Aorta (tissue), 5 donors: ENCODE results near the gene CTBS. TPM values are rescaled to one million over a fixed set of nuclear protein-coding genes. Genes with fewer than 3 reads are reported as not detected.
A peak's percentile ranks its signal among the peaks of the same experiment; 100 is the strongest.

ENCODE experiments used
- ATAC-seq: fragments of 200-7000 bp; cut with Tn5 transposase; one replicate; pipeline ENCODE4 v1.9.1; 2022; ENCODE audit warnings: moderate library complexity; ENCODE audit not compliant: low FRiP score
- DNase-seq, 2 donors: peaks; one replicate each; pipeline ENCODE4 v3.0.0-alpha.2; 2020
- H3K27ac ChIP-seq, 2 donors: one replicate each; pipeline ENCODE4 v1.5.1; 2013; ENCODE audit warnings: low read length in 2 of 2, mild to moderate bottlenecking in 2 of 2, moderate library complexity in 2 of 2, control low read depth in 1 of 2, inconsistent platforms in 1 of 2, low read depth in 1 of 2
- H3K27me3 ChIP-seq, 2 donors: one replicate each; pipeline ENCODE4 v1.6.1; 2013; ENCODE audit warnings: control low read depth in 1 of 2, low read length in 1 of 2, mild to moderate bottlenecking in 1 of 2, moderate library complexity in 1 of 2; ENCODE audit not compliant: insufficient read depth in 2 of 2, control insufficient read depth in 1 of 2
- H3K36me3 ChIP-seq, 2 donors: one replicate each; pipeline ENCODE4 v1.6.1; 2013; ENCODE audit warnings: control low read depth in 1 of 2, low read length in 1 of 2, mild to moderate bottlenecking in 1 of 2; ENCODE audit not compliant: insufficient read depth in 2 of 2, control insufficient read depth in 1 of 2
- H3K4me1 ChIP-seq, 2 donors: one replicate each; pipeline ENCODE4 v1.6.1; 2013; ENCODE audit warnings: low read length in 2 of 2, control low read depth in 1 of 2, mild to moderate bottlenecking in 1 of 2, moderate library complexity in 1 of 2; ENCODE audit not compliant: insufficient read depth in 2 of 2, control insufficient read depth in 1 of 2
- H3K4me3 ChIP-seq, 2 donors: one replicate each; pipeline ENCODE4 v1.5.1; 2013; ENCODE audit warnings: low read length in 2 of 2, control low read depth in 1 of 2, mild to moderate bottlenecking in 1 of 2
- H3K9me3 ChIP-seq: one replicate; pipeline ENCODE4 v1.6.1; 2013; ENCODE audit warnings: mild to moderate bottlenecking, low read length; ENCODE audit not compliant: control insufficient read depth
- WGBS, 2 donors: extraction: QIAGEN DNeasy Blood & Tissue Kit; methylation state at CpG; one replicate each; pipeline ENCODE4 v1.1.7; 2013; 5-methylcytosine and 5-hydroxymethylcytosine counted together
- intact Hi-C, 2 donors: fragments of 100-400 bp; cut with DNase I; formaldehyde crosslinking; loops; one replicate each; pipeline versions ENCODE4 v1.14.2 to v1.15.0; 2022
- polyA plus RNA-seq, 2 donors: library from polyadenylated mRNA; stranded (reverse); fragments of 200-250 nt; gene quantifications; one replicate each; pipeline ENCODE4 v1.2.3, GENCODE V29; 2013
- total RNA-seq, 2 donors: library from RNA; stranded (reverse); fragmentation: NEBNext Ultra II Directional; extraction: Animal tissue kit (Norgen Biotek cat#: 25700); gene quantifications; one replicate each; pipeline ENCODE4 v1.2.1, GENCODE V29; 2021
- donor health status: healthy with polysubstance abuse.
- donor health status: Bipolar disorder and iron deficiency.
- donor health status: DM: no; HTN: no; CAD: no.
- donor health status: DM: no; HTN: no; CAD: no.
- donor health status: DM: yes; HTN: yes; CAD: no.

CTBS gene
- total and polyA plus RNA-seq, 4 donors: 24.2 to 27.9 (median 25.6) TPM

GRCh38 chr1:84613026-84613425 is 38.8 kb upstream of the CTBS start:
- ATAC-seq: no peak
- Histone ChIP-seq H3K27me3 (no peaks in the 10 kb centered on the region), H3K4me1 (no peaks in the 10 kb centered on the region), H3K9me3 (peaks cover 2% of the 10 kb centered on the region), H3K4me3 (no peak overlapping the region), H3K36me3 (no peaks in the 10 kb centered on the region), H3K27ac (no peak overlapping the region)
- intact Hi-C loops: loop anchor here in 1 of 2 donors (5.0 kb wide), 1 partner anchor 471 kb away; the partner anchor contains the start of gene PRKACB
- 50 to 52% methylated on average over 2 of the region's 2 CpGs for WGBS, 2 donors
- DNase-seq: no peak

- WGBS, 2 donors: 25 to 26% methylated on average over 3 of the region's 3 CpGs
- Histone ChIP-seq H3K9me3 (peaks cover 2% of the 10 kb centered on the region), H3K27ac (no peak overlapping the region), H3K4me3 (no peak overlapping the region), H3K27me3 (no peaks in the 10 kb centered on the region), H3K4me1 (no peaks in the 10 kb centered on the region), H3K36me3 (no peaks in the 10 kb centered on the region)
- no peak for DNase-seq
- intact Hi-C loops: loop anchor here in 1 of 2 donors (5.0 kb wide), 1 partner anchor 469 kb away; the partner anchor contains the start of gene PRKACB
- no peak for ATAC-seq
Observed at GRCh38 chr1:84611796-84612195, 37.6 kb upstream of the CTBS start.

DNA sequence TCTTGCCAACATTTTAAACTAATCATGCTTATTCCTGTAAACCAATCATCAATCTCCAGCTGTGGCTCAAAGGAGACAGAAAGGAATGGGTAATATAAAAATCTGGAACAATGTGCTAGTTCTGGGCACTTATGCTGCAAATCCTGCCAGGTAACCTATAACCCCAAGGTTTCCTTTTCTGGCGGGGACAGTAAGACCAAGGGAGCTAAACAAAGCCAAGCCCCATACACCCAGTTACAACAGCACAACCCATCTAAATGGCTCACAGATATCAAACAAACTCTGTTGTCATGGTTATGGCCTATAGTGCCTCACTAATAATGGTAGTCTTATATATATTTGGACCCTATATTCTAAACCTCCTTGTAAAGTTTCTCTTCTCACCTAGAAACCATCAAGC is 36.9 kb upstream of the CTBS start:
- Histone ChIP-seq H3K27ac (no peak overlapping the region), H3K27me3 (no peaks in the 10 kb centered on the region), H3K4me3 (no peak overlapping the region), H3K36me3 (no peaks in the 10 kb centered on the region), H3K4me1 (no peaks in the 10 kb centered on the region), H3K9me3 (peaks cover 2% of the 10 kb centered on the region)
- 0 to 63% methylated on average over 1 of the region's 1 CpG for WGBS, 2 donors
- intact Hi-C loops: loop anchor here in 1 of 2 donors (5.0 kb wide), 1 partner anchor 469 kb away; the partner anchor contains the start of gene PRKACB
- DNase-seq (no peak), ATAC-seq (no peak)

GRCh38 chr1:84606977-84607376 is 32.7 kb upstream of the CTBS start:
- 86 to 94% methylated on average over 5 of the region's 5 CpGs for WGBS, 2 donors
- H3K4me3 ChIP-seq: no peak overlapping the region
- H3K27me3 ChIP-seq: no peaks in the 10 kb centered on the region
- no peak for ATAC-seq
- no peaks in the 10 kb centered on the region for H3K4me1 ChIP-seq
- DNase-seq: no peak
- H3K36me3 ChIP-seq: no peaks in the 10 kb centered on the region
- H3K9me3 ChIP-seq: no peaks in the 10 kb centered on the region
- H3K27ac ChIP-seq: no peak overlapping the region
- intact Hi-C loops: loop anchor here in 1 of 2 donors (10.0 kb wide), 1 partner anchor 132 kb away; the partner anchor contains the start of gene RPF1

GRCh38 chr1:84605157-84605556 is 30.9 kb upstream of the CTBS start:
- no peak for DNase-seq
- H3K27ac ChIP-seq: peak overlapping the region in 1 of 2 donors; percentile 22
- ATAC-seq: no peak

GRCh38 chr1:84603941-84604830 is 29.9 kb upstream of the CTBS start:
- no peaks in the 10 kb centered on the region for H3K27me3 ChIP-seq
- DNase-seq (peak in 1 of 2 donors; percentile 70), ATAC-seq (peak; percentile 88)
- H3K9me3 ChIP-seq: no peaks in the 10 kb centered on the region
- peak overlapping the region; percentile 63 to 92 for H3K27ac ChIP-seq
- no peaks in the 10 kb centered on the region for H3K36me3 ChIP-seq
- peaks cover 3 to 5% of the 10 kb centered on the region in 2 donors for H3K4me1 ChIP-seq
- intact Hi-C loops: loop anchor here (1.0 to 10.0 kb wide), 4 partner anchors 97 to 162 kb away; partner anchors contain the start of genes GNG5 (in 2 of the 2), SPATA1 (in 2 of the 2) and RPF1 (in 1 of the 2)
- peak overlapping the region; percentile 6 to 60 for H3K4me3 ChIP-seq
- 4 to 6% methylated on average over 15 of the region's 15 CpGs for WGBS, 2 donors

More at GRCh38 chr1:84605157-84605556, 30.9 kb upstream of the CTBS start:
- Histone ChIP-seq H3K27me3 (no peaks in the 10 kb centered on the region), H3K4me3 (no peak overlapping the region), H3K4me1 (no peaks in the 10 kb centered on the region), H3K9me3 (no peaks in the 10 kb centered on the region), H3K36me3 (no peaks in the 10 kb centered on the region)
- WGBS, 2 donors: 95 to 97% methylated on average over 1 of the region's 1 CpG
- intact Hi-C loops: loop anchor here (2.0 to 10.0 kb wide), 2 partner anchors 130 to 162 kb away; partner anchors contain the start of gene RPF1 (in 1 of the 2)

GRCh38 chr1:84603223-84603622 is 29.0 kb upstream of the CTBS start:
- no peaks in the 10 kb centered on the region for H3K9me3 ChIP-seq
- no peaks in the 10 kb centered on the region for H3K36me3 ChIP-seq
- peak overlapping the region; percentile 63 to 92 for H3K27ac ChIP-seq
- H3K4me1 ChIP-seq: peaks cover 3 to 7% of the 10 kb centered on the region in 2 donors
- DNase-seq (no peak), ATAC-seq (no peak)
- 4 to 6% methylated on average over 2 of the region's 2 CpGs for WGBS, 2 donors
- H3K27me3 ChIP-seq: no peaks in the 10 kb centered on the region
- intact Hi-C loops: loop anchor here (5.0 to 10.0 kb wide), 2 partner anchors 96 to 128 kb away; partner anchors contain the start of genes GNG5 (in 2 of the 2), SPATA1 (in 2 of the 2) and RPF1 (in 1 of the 2)
- no peak overlapping the region for H3K4me3 ChIP-seq

DNA sequence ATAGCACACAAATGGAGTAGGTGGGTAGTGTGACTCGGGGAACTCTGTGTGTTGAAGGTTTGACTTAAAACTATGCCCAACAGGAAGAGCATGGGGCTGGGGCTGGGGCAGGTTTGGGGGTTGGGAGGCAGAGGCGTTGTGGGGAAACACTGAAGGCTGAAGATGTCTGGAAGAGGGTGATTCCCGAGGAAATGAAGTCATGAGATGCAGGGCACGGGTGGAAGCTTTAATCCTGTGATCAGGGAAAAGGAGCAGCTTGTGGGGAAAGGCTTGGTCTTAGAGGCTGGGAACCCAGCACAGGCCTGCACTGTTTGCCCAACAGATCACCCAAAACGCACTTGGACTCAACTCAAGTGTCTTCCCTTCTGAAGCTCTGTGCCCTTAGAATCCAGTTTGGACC is 26.6 kb upstream of the CTBS start:
- Histone ChIP-seq H3K9me3 (no peaks in the 10 kb centered on the region), H3K27me3 (no peaks in the 10 kb centered on the region), H3K27ac (peak overlapping the region in 1 of 2 donors; percentile 23), H3K4me1 (peaks cover 3 to 7% of the 10 kb centered on the region in 2 donors), H3K36me3 (no peaks in the 10 kb centered on the region), H3K4me3 (no peak overlapping the region)
- no peak for ATAC-seq
- no peak for DNase-seq
- intact Hi-C loops: loop anchor here (5.0 to 10.0 kb wide), 2 partner anchors 93 to 126 kb away; partner anchors contain the start of genes GNG5 (in 2 of the 2), SPATA1 (in 2 of the 2) and RPF1 (in 1 of the 2)
- WGBS, 2 donors: 74 to 80% methylated on average over 5 of the region's 5 CpGs
